ENCODE results near the gene ZCCHC24. TPM values are rescaled to one million over a fixed set of nuclear protein-coding genes. Genes with fewer than 3 reads are reported as not detected.

ZCCHC24 gene
- total RNA-seq, 1 experiment from 2014 or later = 3.1 TPM

DNA sequence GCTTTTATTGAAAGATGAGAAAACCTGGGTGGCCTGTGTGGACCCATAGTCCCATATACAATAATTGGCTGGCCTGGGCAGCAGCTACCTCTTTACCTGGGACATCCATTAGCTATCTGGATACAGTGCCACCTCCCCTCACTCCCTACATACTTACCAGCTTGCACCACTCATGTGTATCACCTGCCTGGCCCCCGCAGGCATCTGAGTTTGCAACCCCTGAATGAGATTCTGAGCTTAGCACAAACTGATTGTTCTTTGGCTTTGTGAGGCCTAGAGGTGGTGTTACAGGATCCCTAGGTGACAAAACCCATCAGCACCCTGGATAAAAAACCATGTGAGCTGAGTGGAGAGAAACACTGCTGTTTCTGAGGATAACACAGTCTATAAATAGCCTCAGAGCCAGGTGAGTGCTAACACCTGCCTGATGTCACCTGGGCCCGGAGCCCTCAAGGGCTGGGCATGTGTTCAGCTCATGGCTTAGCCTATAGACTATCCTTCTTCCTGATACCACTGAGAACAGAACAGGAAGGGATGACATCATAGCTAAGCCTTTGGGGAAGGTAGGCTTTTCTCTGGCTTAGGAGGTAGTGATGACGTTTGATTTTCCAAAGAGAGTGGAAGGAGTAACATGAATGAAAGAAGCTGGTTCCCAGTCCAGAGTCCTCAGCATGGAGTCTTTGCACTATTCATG lies 100.8 kb downstream of the ZCCHC24 start:
- Histone ChIP-seq H3K4me1 (no peaks in the 10 kb centered on the region; the same call in 1 of the 2 replicates), H3K9me3 (no peaks in the 10 kb centered on the region), H3K4me3 (ENCODE audit: low read depth, low read length) (no peak overlapping the region), H3K27me3 (replicated peaks; ENCODE audit: control insufficient read depth, insufficient read depth, low read length) (no peaks in the 10 kb centered on the region), H3K36me3 (ENCODE audit: control insufficient read depth, insufficient read depth, low read length) (peaks cover 3% of the 10 kb centered on the region; the same call in 1 of the 2 replicates)
- BruUV-seq (replicated peaks) = no TSS peak
- ChIA-PET POLR2A (no interaction called here), CTCF (interaction anchor here (0.5 to 1.8 kb wide), 3 partner anchors 14 to 123 kb away, joined by 3 to 5 read pairs (median 5); no protein-coding TSS in a partner anchor)
- H3K9me3 Mint-ChIP-seq (ENCODE audit: unreplicated experiment) = no peaks in the 10 kb centered on the region
- intact Hi-C loops (cut with micrococcal nuclease; ENCODE audit: unreplicated experiment) = no loop called here
- no peak overlapping the region for H3K27ac Mint-ChIP-seq (ENCODE audit: unreplicated experiment)
- peaks cover 23% of the 10 kb centered on the region for H3K36me3 Mint-ChIP-seq (ENCODE audit: insufficient read depth, unreplicated experiment)
- TF ChIP-seq, protein P1, sequence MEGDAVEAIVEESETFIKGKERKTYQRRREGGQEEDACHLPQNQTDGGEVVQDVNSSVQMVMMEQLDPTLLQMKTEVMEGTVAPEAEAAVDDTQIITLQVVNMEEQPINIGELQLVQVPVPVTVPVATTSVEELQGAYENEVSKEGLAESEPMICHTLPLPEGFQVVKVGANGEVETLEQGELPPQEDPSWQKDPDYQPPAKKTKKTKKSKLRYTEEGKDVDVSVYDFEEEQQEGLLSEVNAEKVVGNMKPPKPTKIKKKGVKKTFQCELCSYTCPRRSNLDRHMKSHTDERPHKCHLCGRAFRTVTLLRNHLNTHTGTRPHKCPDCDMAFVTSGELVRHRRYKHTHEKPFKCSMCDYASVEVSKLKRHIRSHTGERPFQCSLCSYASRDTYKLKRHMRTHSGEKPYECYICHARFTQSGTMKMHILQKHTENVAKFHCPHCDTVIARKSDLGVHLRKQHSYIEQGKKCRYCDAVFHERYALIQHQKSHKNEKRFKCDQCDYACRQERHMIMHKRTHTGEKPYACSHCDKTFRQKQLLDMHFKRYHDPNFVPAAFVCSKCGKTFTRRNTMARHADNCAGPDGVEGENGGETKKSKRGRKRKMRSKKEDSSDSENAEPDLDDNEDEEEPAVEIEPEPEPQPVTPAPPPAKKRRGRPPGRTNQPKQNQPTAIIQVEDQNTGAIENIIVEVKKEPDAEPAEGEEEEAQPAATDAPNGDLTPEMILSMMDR (IDR thresholded peaks at IDR 0.05; ENCODE audit: insufficient read depth in 1 of 2, low read depth in 1 of 2, low read length in 1 of 2, severe bottlenecking in 1 of 2, unreplicated experiment in 1 of 2) = no peak
- no peaks in the 10 kb centered on the region for H3K4me1 Mint-ChIP-seq (ENCODE audit: low read depth, unreplicated experiment)
- no peaks in the 10 kb centered on the region for H3K27me3 Mint-ChIP-seq (ENCODE audit: insufficient read depth, unreplicated experiment)
- no peak overlapping the region for H3K4me3 Mint-ChIP-seq (ENCODE audit: unreplicated experiment)
- DNase-seq = no peak

DNA sequence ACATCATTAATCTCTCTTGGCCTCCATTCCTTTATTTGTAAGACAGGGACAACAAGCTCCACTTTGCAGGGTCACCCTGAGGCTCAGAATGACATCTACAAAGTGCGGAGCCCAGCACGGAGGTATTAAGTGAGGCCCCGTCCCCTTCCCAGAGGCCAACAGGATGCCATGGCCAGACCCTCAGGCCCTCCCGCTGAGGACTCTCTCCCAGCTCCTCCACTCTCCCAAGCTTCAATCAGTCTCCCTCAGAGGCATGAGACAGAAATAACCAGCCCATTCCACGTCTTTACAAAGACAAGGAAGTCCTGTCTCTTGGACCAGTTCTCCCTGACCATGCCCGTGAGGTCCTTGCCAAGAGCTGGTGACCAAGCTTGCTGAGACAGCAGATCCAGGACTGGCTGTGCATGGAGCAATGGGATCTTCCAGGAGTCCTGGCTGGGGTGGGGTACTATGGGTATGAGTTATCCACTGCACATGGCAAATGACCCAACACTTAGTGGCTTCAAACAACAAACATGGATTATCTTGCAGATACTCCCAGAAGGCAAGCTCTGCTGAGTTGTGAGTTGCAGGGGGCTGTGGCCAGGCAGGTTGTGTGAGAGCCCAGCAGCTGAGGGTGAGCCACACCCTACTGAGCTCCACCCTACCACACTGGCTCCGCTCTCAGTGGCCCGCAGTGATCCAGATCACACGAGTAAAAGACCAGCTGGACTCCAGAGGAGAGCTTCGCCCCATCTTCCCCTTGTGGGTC lies 102.4 kb downstream of the ZCCHC24 start:
- H3K4me3 Mint-ChIP-seq (ENCODE audit: unreplicated experiment) = no peak overlapping the region
- no peaks in the 10 kb centered on the region for H3K27me3 Mint-ChIP-seq (ENCODE audit: insufficient read depth, unreplicated experiment)
- H3K9me3 Mint-ChIP-seq (ENCODE audit: unreplicated experiment) = no peaks in the 10 kb centered on the region
- Histone ChIP-seq H3K9me3 (no peaks in the 10 kb centered on the region), H3K36me3 (ENCODE audit: control insufficient read depth, insufficient read depth, low read length) (no peaks in the 10 kb centered on the region), H3K27me3 (replicated peaks; ENCODE audit: control insufficient read depth, insufficient read depth, low read length) (no peaks in the 10 kb centered on the region), H3K4me1 (no peaks in the 10 kb centered on the region), H3K4me3 (ENCODE audit: low read depth, low read length) (no peak overlapping the region)
- H3K27ac Mint-ChIP-seq (ENCODE audit: unreplicated experiment) = no peak overlapping the region
- CTCF ChIA-PET = interaction anchor here (1.8 kb wide), 1 partner anchor 16 kb away, joined by 5 read pairs; no protein-coding TSS in a partner anchor
- TF ChIP-seq, protein P1 (IDR thresholded peaks at IDR 0.05; ENCODE audit: insufficient read depth in 1 of 2, low read depth in 1 of 2, low read length in 1 of 2, severe bottlenecking in 1 of 2, unreplicated experiment in 1 of 2) = no peak
- DNase-seq = no peak
- peaks cover 6% of the 10 kb centered on the region for H3K36me3 Mint-ChIP-seq (ENCODE audit: insufficient read depth, unreplicated experiment)
- H3K4me1 Mint-ChIP-seq (ENCODE audit: low read depth, unreplicated experiment) = no peaks in the 10 kb centered on the region
- intact Hi-C loops (cut with micrococcal nuclease; ENCODE audit: unreplicated experiment) = no loop called here
- no TSS peak for BruUV-seq (replicated peaks)
- POLR2A ChIA-PET = no interaction called here

DNA sequence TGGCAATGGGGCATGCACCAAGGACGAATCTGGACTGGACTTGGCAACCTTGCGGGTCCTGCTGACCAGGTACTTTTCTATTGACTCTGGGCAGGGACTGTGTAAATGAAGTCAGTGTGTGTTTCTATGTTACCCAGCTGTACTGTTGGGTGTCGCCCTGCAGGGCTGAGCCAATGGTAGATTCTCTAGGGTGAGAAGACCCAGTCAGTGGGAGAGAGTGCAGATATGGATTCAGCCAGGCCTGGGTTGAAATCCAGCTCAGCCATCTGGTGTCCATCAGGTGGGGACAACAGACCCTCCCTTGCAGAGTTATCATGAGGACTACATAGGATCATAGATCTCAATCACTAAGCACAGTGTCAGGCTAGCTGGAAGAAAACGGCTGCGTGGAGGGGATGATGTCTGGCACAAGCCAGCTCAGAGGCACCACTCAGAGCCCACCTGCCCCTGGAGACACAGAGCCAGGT lies 103.1 kb downstream of the ZCCHC24 start:
- H3K36me3 ChIP-seq (ENCODE audit: control insufficient read depth, insufficient read depth, low read length) = no peaks in the 10 kb centered on the region
- H3K9me3 ChIP-seq = no peaks in the 10 kb centered on the region
- H3K9me3 Mint-ChIP-seq (ENCODE audit: unreplicated experiment) = no peaks in the 10 kb centered on the region
- DNase-seq = no peak
- intact Hi-C loops (cut with micrococcal nuclease; ENCODE audit: unreplicated experiment) = no loop called here
- H3K4me3 Mint-ChIP-seq (ENCODE audit: unreplicated experiment) = no peak overlapping the region
- CTCF ChIA-PET = no interaction called here
- H3K4me1 ChIP-seq = no peaks in the 10 kb centered on the region
- H3K4me3 ChIP-seq (ENCODE audit: low read depth, low read length) = no peak overlapping the region
- H3K27me3 Mint-ChIP-seq (ENCODE audit: insufficient read depth, unreplicated experiment) = no peaks in the 10 kb centered on the region
- no peaks in the 10 kb centered on the region for H3K27me3 ChIP-seq (replicated peaks; ENCODE audit: control insufficient read depth, insufficient read depth, low read length)
- H3K36me3 Mint-ChIP-seq (ENCODE audit: insufficient read depth, unreplicated experiment) = no peaks in the 10 kb centered on the region
- no peaks in the 10 kb centered on the region for H3K4me1 Mint-ChIP-seq (ENCODE audit: low read depth, unreplicated experiment)
- TF ChIP-seq, protein P1 (IDR thresholded peaks at IDR 0.05; ENCODE audit: insufficient read depth in 1 of 2, low read depth in 1 of 2, low read length in 1 of 2, severe bottlenecking in 1 of 2, unreplicated experiment in 1 of 2) = no peak
- no TSS peak for BruUV-seq (replicated peaks)
- H3K27ac Mint-ChIP-seq (ENCODE audit: unreplicated experiment) = no peak overlapping the region
- POLR2A ChIA-PET = no interaction called here

Measured in Caco-2 (cell line).